HepG2 (cell line): ENCODE data around the gene TATDN2. TPM values are rescaled to one million over a fixed set of nuclear protein-coding genes. Genes with fewer than 3 reads are reported as not detected.

Source experiments
- ATF3 ChIP-seq: sonication (generic); formaldehyde crosslinking; IDR thresholded peaks from 2 replicates; pipeline ENCODE4 v1.4.0; 2020; ENCODE audit warnings: missing genetic modification reagents
- HES4 ChIP-seq: sonication (generic); formaldehyde crosslinking; IDR thresholded peaks from 2 replicates; pipeline ENCODE4 v1.9.0; 2021; ENCODE audit warnings: mild to moderate bottlenecking, missing genetic modification reagents, borderline replicate concordance
- MXD4 ChIP-seq: IDR thresholded peaks from 2 replicates; pipeline ENCODE4 v1.6.1; 2016; ENCODE audit warnings: mild to moderate bottlenecking, missing biosample characterization, missing genetic modification reagents
- SAP130 ChIP-seq: IDR thresholded peaks from 2 replicates; pipeline ENCODE4 v1.6.1; 2016; ENCODE audit warnings: low read depth
- YEATS2 ChIP-seq: sonication (generic); formaldehyde crosslinking; IDR thresholded peaks from 2 replicates; pipeline ENCODE4 v1.4.0; 2020; ENCODE audit warnings: missing genetic modification reagents, borderline replicate concordance
- ZBTB25 ChIP-seq: IDR thresholded peaks from 2 replicates; pipeline ENCODE4 v1.6.1; 2018; ENCODE audit warnings: missing genetic modification reagents
- ZNF510 ChIP-seq: sonication (generic); formaldehyde crosslinking; IDR thresholded peaks from 2 replicates; pipeline ENCODE4 v1.4.0; 2020; ENCODE audit warnings: low read depth, mild to moderate bottlenecking, missing genetic modification reagents
- ZNF556 ChIP-seq: sonication (generic); formaldehyde crosslinking; IDR thresholded peaks from 2 replicates; pipeline ENCODE4 v1.4.0; 2020; ENCODE audit warnings: mild to moderate bottlenecking, missing genetic modification reagents, borderline replicate concordance
- ZNF790 ChIP-seq: sonication (generic); formaldehyde crosslinking; IDR thresholded peaks from 2 replicates; pipeline ENCODE4 v1.8.0; 2022; ENCODE audit warnings: missing genetic modification reagents, mild to moderate bottlenecking, borderline replicate concordance
- polyA plus RNA-seq, 8 experiments: library from polyadenylated mRNA; depleted of rRNA in 3 of 8; stranded (reverse) in 7 of 8; unstranded in 1 of 8; fragments of >200 nt; fragmentation: Illumina TruSeq in 4 of 8; extraction: Trizol in 4 of 8; gene quantifications; 2 replicates each; pipeline versions ENCODE4 v1.2.1 to v1.2.3, GENCODE V29; 2011 to 2016; ENCODE audit warnings: low read depth in 4 of 8, missing spikeins in 1 of 8, mixed read lengths in 1 of 8; ENCODE audit not compliant: insufficient read depth in 1 of 8
- total RNA-seq, 5 experiments: library from RNA; depleted of rRNA; stranded (reverse); fragments of >200 nt; fragmentation: Illumina TruSeq; extraction: Trizol; gene quantifications; 2 replicates each; pipeline ENCODE4 v1.2.3, GENCODE V29; 2016; ENCODE audit warnings: low read depth in 1 of 5
- TF ChIP-seq, protein P1 (sequence below): conservative IDR thresholded peaks from 2 replicates; pipeline ENCODE4 v1.6.1; 2018; ENCODE audit warnings: missing genetic modification reagents
- TF ChIP-seq, protein P2 (sequence below): sonication (generic); formaldehyde crosslinking; IDR thresholded peaks from 2 replicates; pipeline ENCODE4 v1.9.0; 2021; ENCODE audit warnings: missing genetic modification reagents, borderline replicate concordance
- TF ChIP-seq, protein P3 (sequence below): sonication (generic); formaldehyde crosslinking; IDR thresholded peaks from 2 replicates; pipeline ENCODE4 v1.4.0; 2020; ENCODE audit warnings: missing genetic modification reagents, mild to moderate bottlenecking, borderline replicate concordance
- TF ChIP-seq, protein P4 (sequence below): sonication (generic); formaldehyde crosslinking; IDR thresholded peaks from 2 replicates; pipeline ENCODE4 v1.4.0; 2020; ENCODE audit warnings: missing genetic modification reagents
- TF ChIP-seq, protein P5 (sequence below): sonication (generic); formaldehyde crosslinking; IDR thresholded peaks from 2 replicates; pipeline ENCODE4 v1.4.0; 2020; ENCODE audit warnings: missing genetic modification reagents, borderline replicate concordance

Gene TATDN2
- total and polyA plus RNA-seq, 2 of the 13 experiments (the other 11 are each of a cell fraction or from before 2014, with no cell fraction given): 12.1 to 21.9 TPM

GRCh38 chr3:10248184-10248983, at the start of gene TATDN2 (continued):
- TF ChIP-seq ATF3 (CRISPR knock-in tag) (no peak), ZNF790 (peak; percentile 16; the same call in 1 of the 2 replicates), MXD4 (CRISPR knock-in tag) (peak; percentile 67; the same call in 1 of the 2 replicates), ZBTB25 (peak; percentile 20; the same call in 1 of the 2 replicates), SAP130 (CRISPR knock-in tag) (peak; percentile 94), HES4 (CRISPR knock-in tag) (0 out of 2 replicates have a peak, but pooled peaks have one; percentile 2), ZNF510 (CRISPR knock-in tag) (no peak), YEATS2 (CRISPR knock-in tag) (peak; percentile 53; the same call in 1 of the 2 replicates), ZNF556 (0 out of 2 replicates have a peak, but pooled peaks have one; percentile 44)
- TF ChIP-seq, protein P1, sequence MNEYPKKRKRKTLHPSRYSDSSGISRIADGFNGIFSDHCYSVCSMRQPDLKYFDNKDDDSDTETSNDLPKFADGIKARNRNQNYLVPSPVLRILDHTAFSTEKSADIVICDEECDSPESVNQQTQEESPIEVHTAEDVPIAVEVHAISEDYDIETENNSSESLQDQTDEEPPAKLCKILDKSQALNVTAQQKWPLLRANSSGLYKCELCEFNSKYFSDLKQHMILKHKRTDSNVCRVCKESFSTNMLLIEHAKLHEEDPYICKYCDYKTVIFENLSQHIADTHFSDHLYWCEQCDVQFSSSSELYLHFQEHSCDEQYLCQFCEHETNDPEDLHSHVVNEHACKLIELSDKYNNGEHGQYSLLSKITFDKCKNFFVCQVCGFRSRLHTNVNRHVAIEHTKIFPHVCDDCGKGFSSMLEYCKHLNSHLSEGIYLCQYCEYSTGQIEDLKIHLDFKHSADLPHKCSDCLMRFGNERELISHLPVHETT (CRISPR knock-in tag): peak; percentile 38; the same call in 1 of the 2 replicates
- TF ChIP-seq, protein P2, sequence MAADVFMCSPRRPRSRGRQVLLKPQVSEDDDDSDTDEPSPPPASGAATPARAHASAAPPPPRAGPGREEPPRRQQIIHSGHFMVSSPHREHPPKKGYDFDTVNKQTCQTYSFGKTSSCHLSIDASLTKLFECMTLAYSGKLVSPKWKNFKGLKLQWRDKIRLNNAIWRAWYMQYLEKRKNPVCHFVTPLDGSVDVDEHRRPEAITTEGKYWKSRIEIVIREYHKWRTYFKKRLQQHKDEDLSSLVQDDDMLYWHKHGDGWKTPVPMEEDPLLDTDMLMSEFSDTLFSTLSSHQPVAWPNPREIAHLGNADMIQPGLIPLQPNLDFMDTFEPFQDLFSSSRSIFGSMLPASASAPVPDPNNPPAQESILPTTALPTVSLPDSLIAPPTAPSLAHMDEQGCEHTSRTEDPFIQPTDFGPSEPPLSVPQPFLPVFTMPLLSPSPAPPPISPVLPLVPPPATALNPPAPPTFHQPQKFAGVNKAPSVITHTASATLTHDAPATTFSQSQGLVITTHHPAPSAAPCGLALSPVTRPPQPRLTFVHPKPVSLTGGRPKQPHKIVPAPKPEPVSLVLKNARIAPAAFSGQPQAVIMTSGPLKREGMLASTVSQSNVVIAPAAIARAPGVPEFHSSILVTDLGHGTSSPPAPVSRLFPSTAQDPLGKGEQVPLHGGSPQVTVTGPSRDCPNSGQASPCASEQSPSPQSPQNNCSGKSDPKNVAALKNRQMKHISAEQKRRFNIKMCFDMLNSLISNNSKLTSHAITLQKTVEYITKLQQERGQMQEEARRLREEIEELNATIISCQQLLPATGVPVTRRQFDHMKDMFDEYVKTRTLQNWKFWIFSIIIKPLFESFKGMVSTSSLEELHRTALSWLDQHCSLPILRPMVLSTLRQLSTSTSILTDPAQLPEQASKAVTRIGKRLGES: no peak
- TF ChIP-seq, protein P3, sequence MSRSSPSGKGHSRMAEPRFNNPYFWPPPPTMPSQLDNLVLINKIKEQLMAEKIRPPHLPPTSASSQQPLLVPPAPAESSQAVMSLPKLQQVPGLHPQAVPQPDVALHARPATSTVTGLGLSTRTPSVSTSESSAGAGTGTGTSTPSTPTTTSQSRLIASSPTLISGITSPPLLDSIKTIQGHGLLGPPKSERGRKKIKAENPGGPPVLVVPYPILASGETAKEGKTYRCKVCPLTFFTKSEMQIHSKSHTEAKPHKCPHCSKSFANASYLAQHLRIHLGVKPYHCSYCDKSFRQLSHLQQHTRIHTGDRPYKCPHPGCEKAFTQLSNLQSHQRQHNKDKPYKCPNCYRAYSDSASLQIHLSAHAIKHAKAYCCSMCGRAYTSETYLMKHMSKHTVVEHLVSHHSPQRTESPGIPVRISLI (CRISPR knock-in tag): 0 out of 2 replicates have a peak, but pooled peaks have one; percentile 35
- TF ChIP-seq, protein P4, sequence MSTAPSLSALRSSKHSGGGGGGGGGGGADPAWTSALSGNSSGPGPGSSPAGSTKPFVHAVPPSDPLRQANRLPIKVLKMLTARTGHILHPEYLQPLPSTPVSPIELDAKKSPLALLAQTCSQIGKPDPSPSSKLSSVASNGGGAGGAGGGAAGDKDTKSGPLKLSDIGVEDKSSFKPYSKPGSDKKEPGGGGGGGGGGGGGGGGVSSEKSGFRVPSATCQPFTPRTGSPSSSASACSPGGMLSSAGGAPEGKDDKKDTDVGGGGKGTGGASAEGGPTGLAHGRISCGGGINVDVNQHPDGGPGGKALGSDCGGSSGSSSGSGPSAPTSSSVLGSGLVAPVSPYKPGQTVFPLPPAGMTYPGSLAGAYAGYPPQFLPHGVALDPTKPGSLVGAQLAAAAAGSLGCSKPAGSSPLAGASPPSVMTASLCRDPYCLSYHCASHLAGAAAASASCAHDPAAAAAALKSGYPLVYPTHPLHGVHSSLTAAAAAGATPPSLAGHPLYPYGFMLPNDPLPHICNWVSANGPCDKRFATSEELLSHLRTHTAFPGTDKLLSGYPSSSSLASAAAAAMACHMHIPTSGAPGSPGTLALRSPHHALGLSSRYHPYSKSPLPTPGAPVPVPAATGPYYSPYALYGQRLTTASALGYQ: no peak
- TF ChIP-seq, protein P5, sequence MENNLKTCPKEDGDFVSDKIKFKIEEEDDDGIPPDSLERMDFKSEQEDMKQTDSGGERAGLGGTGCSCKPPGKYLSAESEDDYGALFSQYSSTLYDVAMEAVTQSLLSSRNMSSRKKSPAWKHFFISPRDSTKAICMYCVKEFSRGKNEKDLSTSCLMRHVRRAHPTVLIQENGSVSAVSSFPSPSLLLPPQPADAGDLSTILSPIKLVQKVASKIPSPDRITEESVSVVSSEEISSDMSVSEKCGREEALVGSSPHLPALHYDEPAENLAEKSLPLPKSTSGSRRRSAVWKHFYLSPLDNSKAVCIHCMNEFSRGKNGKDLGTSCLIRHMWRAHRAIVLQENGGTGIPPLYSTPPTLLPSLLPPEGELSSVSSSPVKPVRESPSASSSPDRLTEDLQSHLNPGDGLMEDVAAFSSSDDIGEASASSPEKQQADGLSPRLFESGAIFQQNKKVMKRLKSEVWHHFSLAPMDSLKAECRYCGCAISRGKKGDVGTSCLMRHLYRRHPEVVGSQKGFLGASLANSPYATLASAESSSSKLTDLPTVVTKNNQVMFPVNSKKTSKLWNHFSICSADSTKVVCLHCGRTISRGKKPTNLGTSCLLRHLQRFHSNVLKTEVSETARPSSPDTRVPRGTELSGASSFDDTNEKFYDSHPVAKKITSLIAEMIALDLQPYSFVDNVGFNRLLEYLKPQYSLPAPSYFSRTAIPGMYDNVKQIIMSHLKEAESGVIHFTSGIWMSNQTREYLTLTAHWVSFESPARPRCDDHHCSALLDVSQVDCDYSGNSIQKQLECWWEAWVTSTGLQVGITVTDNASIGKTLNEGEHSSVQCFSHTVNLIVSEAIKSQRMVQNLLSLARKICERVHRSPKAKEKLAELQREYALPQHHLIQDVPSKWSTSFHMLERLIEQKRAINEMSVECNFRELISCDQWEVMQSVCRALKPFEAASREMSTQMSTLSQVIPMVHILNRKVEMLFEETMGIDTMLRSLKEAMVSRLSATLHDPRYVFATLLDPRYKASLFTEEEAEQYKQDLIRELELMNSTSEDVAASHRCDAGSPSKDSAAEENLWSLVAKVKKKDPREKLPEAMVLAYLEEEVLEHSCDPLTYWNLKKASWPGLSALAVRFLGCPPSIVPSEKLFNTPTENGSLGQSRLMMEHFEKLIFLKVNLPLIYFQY: peak; percentile 33; the same call in 1 of the 2 replicates
